Astrocyte of the hippocampus (primary cell): ENCODE results near the gene RFX2.
"Not testable (repeated sequence)": the region's sequence is repeated elsewhere in the genome, so short reads cannot be mapped to it uniquely, and the experiment has no call there.

Source experiments
- DNase-seq: peaks from one replicate; pipeline ENCODE4 v3.0.0; 2011; ENCODE audit warnings: low read depth, low spot score

Gene RFX2

DNA sequence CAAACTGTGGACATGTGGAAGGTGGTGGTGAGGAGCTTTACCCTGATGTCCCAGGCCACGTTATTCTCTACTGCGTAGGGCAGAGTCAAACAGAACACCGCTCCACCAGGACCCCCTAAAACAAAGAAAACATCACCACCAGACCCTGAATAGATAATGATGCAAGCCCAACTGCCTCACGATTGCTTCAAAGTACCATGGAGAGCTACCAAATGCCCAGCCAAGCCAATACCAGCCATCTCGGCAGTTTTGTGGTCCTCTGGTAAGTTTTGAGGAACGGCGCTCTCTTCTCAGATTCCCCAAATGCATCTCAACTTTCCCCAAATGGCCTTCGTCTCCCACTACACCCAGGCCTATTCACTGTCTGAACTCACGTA is 138.0 kb downstream of the RFX2 start:
- no peak for DNase-seq

DNA sequence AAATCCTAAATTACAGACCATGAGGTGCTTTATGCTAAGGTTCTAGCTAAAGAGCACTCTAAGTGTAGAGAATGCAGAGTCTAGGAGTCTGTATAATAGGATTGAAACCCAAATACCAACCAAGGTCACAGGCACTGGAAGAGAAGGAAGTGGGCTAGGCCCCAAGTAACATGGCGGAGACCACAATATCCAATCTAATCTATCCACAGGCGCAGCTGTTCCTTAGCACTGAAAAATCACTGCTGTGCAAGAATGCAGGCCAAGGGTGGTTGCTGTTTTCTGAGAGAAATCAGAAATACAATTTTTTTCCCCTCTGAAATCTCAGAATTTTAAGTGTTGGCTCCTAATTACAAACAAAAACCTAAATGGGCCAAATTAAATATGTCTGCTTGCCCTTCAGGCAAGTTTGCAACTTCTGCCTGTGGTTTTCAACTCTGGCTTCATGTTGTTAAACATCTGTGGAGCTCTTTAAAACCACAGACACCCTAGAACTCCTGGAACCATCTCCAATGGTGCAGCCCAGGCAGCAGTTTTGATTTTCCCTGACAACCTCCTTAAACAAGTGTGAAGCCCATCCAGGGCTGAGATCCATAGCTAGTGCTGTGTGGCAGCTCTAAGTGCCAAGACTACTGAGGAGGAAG is 138.5 kb downstream of the RFX2 start:
- no peak for DNase-seq

DNA sequence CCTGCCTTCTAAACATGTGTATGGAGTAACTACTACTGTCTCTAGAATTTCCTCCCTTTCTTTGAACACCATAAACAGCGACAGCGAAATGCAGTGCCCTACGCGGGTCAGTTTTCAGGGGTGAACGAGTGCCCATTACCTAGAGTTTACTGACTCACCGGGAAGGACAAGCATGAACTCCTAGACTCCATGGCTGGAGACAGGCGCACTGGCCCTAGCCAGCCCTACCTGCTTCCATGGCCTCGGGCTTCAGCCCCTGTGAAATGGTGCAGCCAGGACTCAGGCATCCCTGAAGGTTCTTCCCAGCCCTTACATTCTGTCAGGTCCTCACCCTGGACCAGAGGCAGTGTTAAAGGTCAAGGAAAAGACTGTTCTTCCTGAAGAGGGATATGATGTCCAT is 140.8 kb downstream of the RFX2 start:
- no peak for DNase-seq

DNA sequence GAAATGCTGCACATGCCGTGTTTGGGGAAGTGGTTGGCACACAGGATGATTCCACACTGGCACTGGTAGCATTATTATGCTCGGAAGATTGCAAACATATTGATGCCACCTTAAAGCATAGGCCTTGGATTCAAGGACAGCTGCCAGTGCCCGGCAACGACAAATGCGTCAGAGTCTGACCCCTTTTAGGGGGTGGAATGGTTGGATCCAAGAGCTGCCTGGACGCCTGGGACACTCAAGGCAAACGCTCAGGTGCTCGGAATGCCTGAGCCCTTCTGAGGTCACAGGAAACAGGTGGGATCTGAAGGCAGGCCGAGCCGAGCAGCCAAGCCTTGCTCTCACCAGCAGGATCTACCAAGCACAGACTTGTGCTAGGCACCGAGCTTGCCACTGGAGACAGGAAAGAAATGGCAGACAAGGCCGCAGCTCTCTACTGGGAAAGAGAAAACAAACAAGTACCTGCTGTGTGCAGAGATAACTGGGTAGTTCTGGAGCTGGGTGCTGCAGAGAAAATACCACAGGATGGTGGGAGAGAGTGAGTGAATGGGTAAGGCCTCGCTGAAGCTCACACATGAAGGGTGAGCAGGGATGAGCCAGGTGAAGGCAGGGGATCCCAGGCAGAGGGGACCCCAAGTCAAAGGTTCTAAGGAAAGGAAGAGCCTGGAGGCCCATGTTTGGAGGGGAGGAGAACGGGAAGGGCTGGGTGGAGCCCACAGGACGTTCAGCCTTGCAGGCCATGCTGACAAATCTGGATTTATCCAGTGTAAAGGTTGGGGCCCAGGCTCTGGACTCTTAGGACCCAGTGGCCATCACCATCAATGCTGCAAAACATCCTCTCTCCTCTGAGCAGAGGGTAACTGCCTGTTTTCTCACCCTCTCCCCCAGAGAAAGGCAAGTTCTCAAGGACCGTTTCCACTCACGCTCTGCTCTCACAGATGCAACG is 141.6 kb downstream of the RFX2 start:
- DNase-seq = peak; percentile 26

DNA sequence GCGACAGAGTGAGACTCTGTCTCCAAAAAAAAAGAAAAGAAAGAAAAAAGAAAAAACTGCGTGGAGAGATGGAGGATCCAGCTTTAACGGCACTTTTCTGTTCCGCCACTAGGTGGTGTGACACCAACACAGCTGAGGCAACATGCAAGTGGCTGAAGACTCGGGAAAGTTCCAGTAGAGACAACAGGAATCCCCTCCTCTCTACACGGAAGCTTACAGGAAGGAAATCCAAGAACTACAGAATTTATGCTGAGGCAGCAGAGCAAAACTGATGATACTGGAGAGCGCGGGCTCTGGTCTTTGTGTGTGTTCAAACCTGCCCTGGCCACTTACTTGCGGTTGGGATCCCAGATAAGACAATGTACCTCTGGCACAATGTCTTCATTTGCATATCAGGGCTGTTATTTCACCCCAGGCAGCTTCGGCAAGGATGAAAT is 142.3 kb downstream of the RFX2 start:
- DNase-seq = peak; percentile 83

DNA sequence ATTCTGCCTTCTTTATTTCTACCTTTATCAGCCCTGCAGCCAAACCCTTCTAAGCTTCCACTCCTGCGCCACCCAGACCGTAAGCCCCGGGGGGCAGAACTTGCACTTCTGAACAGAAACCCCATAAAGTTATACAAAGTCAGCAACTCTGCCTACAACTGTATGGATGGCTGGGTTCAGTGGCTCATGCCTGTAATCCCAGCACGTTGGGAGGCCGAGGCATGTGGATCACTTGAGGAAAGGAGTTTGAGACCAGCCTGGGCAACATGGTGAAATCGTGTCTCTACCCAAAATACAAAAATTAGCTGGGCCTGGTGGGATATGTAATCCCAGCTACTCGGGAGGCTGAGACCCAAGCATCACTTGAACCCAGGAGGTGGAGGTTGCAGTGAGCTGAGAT is 142.7 kb downstream of the RFX2 start:
- DNase-seq = no peak

DNA sequence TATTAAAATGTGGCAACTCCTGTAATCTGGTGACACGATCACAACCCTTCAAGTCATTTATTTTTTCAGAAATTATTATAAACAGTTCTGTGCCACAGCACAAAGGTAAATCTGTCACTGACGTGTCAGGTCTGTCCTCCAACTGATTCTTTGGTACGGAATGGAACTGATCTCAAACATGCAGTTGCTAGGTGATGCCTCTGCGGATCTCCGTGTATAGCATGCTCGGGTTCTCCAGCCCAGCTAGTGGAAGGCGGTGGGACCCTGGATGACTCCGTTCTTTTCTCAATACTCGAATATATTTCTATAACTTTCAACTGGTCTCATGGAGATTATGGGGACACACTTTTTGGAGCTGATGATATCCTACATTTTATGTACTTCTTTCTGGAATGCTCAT is 143.4 kb downstream of the RFX2 start:
- DNase-seq = no peak

DNA sequence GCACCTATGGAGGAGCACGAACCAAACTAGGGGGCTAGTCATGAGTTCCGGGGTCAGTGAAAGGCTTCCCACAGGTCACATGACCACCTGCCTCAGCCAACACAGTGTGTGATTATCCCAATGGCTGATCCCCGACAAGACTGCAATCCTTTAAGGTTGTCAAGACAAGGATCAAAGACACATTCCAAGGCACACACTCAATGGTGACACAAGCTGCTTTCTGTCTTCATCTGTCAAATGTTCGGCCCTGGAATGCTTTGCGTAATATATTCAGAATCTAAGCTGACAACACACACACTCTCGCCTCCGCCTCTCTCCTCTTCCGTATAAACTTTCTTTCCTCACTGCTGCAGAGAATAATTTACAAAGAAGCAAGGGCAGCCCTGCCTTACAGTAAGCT is 144.1 kb downstream of the RFX2 start:
- DNase-seq = peak; percentile 51

DNA sequence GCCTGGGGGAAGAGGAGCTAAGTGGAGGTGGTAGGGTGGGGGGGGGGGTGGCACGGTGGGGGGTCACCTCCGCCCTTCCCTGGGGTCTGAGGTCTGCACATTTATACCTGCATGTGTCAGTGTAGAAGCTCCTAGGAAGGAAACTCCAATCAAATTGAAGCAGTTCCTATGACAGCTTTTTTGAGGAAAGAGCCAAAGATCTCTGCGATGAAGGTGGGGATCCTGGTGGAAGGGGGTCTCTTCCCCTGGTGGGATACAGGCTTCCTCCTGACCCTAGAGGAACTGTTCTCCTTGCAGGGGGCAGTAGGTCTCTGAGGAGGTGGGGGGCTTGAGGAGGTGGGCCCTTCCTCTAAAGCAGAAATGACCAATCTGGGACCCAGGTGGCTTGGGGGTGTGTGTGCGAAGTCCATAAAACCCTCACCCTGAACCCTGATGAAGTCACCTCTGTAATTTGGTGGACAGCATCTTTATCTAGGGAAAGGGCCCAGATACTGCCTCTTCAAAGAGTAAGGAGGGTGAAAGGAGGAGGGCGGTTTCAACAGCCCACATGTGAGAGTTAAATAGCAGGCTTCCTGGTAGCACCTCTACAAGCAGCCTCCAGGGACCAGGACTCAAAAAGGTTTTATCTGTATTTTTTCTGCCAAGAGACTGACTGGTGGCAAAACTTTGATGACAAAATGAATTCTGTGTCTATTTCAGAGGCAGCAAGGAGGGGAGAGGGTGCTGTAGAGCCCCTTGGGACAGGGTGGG is 145.3 kb downstream of the RFX2 start:
- no peak for DNase-seq

DNA sequence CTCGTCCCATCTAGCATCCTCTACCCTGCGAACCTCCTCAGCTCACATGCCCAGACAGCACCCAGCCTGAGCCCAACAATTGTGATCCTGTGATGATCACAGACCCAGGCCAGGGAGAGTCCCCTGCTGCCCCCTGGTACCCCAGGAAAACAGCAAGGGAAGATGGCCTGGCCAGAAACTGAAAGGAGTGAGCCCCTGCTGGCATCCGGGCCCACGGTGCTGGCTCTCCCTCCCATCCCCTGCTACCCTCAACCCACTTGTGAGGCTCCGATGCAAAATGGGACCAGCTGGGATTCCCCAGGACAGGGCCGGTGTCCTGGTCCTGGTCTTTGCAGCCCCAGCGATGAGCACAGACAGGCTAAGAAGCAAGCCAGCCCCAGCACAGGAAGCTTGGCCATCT is 146.4 kb downstream of the RFX2 start:
- no peak for DNase-seq

DNA sequence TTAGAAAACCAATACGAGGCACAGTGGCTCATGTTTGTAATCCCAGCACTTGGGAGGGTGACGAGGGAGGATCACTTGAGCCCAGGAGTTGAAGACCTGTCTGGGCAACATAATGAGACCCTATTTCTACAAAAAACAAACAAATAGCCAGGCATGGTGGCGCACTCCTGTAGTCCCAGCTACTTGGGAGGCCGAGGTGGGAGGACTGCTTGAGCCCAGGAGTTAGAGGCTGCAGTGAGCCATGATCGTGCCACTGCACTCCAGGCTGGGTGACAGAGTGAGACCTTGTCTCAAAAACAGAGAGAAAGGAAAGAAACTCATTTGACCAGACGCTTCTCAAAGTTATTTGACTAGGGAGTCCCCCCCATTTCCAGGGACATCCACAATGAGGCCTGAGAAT is 147.0 kb downstream of the RFX2 start:
- DNase-seq = not testable (repeated sequence)

DNA sequence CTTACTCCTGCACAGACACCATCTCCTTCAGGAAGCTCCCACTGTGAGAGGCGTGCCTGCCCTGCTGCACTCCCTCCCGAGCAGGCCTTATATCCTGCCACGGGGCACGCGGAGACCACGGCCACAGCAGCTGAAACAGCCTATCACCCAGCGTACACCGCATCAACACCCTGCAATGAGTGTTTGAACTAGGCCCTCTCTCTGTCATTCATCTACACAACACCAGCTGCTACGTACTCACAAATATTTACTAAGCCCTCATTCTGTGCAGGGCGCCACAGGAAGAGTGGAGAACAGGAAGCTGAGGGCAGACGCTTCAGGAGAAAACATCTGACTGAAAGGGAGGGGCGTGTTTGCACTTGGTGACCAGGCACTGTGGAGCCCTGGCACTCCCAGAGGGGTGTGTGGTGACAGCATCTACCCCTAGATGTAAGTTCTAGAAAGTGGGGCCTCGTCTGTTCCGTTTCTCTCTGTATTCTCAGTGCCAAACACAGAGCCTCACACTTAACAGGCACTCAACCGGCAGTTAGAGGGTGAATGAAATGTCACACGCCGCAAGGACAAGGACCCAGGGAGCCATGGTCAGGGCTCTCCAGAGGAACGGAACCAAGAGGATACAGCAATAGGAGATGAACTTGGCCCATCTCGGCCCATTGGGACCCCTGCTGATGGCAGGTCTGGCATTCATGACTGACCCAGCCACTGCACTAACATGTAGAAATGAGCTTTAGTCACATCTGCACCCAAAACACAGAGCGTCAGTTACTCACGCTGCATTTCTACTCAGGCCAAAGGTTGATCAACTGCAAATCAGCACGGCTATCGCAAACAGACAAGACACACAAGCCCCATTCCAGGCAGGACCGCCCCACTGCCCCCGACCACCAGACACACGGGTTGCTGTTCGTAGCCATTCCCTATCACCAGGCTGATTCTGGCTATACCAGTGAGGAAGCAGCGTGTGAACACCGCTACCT is 148.0 kb downstream of the RFX2 start:
- DNase-seq = peak; percentile 39

DNA sequence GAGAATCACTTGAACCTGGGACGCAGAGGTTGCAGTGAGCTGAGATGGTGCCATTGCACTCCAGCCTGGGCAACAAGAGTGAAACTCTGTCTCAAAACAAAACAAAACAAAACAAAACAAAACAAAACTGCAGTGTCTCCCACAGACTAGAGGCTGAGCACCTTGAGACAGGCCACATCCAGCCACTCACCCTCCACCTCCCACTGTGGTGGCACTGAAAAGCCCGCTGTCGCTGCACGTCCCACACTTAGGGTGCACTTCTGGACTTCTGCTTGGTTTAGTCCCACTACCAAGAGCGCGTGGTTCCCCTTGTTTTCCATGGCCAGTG is 148.7 kb downstream of the RFX2 start:
- not testable (repeated sequence) for DNase-seq

DNA sequence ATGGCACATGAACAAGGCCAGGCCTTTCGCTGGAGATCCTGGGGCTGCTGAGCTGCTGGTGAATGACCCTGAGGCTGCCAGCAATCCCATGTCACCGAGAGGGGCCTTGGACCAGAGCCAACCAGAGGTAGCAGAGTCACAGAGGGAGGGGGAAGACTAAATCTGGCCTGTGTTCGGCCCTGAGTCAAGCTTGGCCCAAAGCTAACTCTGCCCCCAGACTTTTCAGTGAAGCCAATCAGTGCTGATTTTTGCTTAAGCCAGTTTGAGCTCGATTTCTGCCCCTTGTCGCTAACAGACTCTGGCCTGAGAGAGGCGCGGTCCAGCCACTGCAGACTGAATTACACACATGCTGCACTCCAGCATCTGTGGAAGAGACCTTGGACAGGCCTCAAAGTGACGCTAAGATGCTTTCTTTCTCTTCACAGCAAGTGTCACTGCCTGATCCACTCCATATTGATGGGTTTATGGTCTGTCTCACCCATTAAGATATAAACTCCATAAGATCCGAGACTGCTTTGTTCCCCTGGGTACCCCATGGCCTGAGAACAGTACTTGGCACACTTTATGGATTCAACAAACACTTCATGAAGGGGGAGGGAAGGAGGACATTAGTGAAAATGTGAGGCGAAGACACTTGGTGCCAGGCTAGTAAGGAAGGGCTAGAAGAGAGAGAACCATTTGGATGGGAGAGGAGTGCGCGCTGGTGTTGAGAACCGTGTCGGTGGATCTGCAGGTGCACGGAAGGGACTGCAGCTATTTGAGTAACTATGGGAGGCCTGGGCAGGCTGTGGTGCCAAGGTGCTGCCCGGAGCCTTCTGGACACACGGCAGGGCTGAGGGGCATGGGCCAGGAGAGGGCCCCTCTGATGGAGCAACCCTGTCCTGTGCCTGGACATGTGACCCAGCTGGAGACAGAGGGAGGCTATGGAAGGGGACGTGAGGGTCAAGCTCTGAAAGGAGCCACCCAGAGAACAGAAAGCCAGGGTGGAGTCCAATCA is 150.0 kb downstream of the RFX2 start:
- DNase-seq = no peak

DNA sequence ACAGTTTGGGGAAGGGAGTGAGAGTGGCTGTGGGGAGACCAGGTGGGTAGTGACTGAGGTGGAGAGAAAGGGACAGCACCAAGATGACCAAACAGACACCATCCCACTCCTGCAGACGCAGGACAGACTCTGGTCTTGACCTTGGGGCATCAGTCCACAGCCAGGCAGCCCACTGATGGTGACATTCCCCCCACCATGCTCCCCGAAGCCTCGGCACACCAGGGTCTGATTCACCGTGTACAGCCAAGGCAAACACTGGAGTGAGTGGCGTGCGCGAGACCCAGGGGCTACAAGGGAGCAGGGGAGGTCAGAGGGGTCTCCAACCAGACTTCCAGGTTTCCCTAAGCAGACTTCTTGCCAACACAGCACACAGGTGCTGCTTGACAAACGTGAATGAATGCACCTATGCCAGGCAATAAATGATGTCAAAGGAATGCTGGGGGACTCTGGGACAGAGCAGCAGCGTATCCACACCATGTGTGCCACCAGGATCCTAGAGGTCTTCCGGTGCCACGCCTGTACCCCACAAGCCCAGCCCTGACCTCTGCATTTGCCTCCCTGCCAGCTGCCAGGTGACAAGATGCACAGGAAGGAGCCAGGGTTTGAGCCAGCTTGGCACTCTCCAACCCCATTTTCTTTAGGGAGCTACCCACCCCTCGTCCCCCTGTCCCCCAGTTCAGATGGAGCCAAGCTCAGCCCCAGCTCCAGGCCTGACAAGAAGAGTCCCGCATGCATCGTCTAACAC is 150.9 kb downstream of the RFX2 start:
- DNase-seq = no peak

DNA sequence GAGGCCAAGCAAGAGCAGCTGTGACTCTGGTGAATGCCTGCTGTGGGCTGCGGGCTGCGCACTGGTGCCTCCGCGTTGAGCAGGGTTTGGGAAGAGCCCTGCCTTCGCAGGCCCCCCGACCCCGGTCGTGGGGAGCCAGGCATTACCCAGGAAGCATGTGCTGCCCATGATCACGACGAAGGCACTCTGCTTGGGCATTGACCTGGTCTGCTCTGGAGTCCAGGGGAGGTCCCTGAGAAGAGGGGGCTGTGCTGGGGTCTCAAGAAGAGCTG is 151.5 kb downstream of the RFX2 start:
- no peak for DNase-seq

DNA sequence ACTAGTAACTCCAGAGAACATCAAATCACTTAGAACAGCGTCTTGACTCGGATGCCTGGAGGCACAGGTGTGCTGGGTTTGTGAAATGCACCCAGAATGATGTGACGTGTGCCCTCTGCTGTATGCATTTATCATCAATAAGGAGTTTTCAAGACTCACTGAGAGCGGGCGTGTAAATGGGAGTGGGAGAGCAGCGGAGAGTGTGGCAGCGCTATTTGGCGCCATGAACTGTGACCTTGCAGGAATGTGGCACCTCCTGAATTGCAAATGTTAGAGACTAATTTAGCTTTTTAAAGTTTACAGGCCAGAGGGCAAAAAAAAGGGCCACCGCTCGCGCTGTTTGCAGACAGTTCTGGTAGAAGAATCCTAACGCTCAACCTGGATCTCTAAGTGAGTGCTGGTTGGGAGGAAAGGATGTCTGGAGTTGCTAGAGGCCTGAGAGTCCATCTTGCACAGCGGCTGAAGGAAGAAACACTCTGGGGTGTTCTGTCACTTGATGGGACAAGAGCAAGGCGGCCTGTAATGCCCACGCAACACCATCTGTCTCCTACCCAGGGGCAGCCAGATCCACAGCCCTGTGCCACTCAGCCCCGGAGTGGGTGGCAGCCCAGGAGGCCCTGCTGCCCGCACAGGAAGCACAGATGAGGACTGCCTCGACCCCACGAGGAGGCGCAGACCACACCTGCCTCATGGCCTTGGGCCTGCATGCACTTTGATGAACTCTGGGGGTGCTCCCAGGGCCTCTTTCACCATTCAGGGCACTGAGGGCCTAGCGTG is 152.0 kb downstream of the RFX2 start:
- no peak for DNase-seq

DNA sequence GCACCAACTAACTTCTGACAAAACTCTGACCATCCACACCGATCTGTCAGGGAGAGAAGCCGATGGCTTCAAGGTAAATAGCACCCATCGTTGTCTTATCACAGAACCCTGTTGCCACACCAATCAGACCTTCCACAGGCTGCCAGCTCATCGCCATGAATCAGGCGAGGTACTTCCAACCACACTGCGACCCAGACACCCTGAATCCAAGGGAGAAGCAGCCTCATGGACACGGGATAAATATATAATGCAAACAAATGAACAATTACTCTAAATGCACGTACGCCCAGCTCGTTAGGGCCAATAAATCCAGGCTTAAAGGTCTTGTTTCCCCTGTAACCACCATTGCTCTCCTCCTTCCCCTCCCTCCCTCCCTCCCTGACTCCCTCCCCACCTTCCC is 153.1 kb downstream of the RFX2 start:
- DNase-seq = peak; percentile 45

DNA sequence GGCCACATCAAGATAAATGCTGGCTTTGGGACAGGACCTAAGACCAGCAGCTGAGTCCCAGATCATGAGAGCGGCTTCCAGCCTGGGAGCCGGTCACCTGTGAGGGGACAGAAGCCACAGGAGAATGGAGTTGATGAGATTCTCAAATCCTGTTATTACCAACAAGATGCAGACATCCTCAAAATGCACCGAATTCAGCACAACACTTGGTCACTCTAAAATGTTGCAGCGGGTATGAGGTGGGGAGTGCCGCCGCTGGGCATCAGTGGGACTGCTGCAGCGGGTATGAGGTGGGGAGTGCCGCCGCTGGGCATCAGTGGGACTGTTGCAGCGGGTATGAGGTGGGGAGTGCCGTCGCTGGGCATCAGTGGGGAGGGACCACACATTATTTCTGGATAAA is 153.6 kb downstream of the RFX2 start:
- DNase-seq = no peak
